ENCODE data around the gene B4GALT3. TPM values are rescaled to one million over a fixed set of nuclear protein-coding genes. Genes with fewer than 3 reads are reported as not detected.

B4GALT3 gene
- total RNA-seq, 1 donor from 2014 or later: 38.0 TPM

DNA sequence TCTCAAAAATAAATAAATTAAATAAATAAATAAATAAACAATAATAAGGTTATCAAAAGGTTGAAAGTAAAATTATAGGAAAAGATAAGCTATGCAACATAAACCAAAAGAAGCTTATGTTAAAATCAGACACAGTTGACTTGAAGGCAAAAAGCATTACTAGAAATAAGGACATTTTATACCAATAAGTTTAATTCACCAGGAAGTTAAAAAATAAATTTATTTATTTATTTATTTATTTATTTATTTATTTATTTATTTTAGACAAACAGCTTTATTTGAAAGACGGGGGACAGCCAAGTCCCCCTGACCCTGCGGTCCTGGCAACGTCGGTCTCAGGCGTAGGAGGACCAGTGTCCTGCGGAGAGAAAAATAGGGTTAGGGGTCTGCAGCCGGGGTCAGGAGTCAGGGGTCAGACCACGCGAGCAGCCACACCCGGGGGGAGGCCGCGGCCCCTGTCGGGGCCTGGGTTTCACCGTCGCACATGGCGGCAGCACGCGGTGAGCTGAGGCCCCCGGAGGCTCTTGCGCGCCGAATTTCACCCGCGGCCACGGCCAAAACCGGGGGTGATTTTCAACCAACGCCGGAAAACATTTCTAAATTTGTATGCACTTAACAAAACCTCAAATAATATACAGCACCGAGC is 36.4 kb downstream of the B4GALT3 start:
- no peak for DNase-seq (ENCODE audit: low spot score in 2 of 2, unreplicated experiment in 2 of 2)
- Mint-ChIP-seq H3K27ac (no peak overlapping the region), H3K4me1 (peaks cover 18% of the 10 kb centered on the region), H3K36me3 (peaks cover under 1% of the 10 kb centered on the region), H3K4me3 (no peak overlapping the region), H3K9me3 (no peaks in the 10 kb centered on the region), H3K27me3 (ENCODE audit: low read depth) (no peaks in the 10 kb centered on the region)
- TF ChIP-seq, protein P1, sequence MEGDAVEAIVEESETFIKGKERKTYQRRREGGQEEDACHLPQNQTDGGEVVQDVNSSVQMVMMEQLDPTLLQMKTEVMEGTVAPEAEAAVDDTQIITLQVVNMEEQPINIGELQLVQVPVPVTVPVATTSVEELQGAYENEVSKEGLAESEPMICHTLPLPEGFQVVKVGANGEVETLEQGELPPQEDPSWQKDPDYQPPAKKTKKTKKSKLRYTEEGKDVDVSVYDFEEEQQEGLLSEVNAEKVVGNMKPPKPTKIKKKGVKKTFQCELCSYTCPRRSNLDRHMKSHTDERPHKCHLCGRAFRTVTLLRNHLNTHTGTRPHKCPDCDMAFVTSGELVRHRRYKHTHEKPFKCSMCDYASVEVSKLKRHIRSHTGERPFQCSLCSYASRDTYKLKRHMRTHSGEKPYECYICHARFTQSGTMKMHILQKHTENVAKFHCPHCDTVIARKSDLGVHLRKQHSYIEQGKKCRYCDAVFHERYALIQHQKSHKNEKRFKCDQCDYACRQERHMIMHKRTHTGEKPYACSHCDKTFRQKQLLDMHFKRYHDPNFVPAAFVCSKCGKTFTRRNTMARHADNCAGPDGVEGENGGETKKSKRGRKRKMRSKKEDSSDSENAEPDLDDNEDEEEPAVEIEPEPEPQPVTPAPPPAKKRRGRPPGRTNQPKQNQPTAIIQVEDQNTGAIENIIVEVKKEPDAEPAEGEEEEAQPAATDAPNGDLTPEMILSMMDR (IDR thresholded peaks at IDR 0.05; ENCODE audit: unreplicated experiment): no peak

DNA sequence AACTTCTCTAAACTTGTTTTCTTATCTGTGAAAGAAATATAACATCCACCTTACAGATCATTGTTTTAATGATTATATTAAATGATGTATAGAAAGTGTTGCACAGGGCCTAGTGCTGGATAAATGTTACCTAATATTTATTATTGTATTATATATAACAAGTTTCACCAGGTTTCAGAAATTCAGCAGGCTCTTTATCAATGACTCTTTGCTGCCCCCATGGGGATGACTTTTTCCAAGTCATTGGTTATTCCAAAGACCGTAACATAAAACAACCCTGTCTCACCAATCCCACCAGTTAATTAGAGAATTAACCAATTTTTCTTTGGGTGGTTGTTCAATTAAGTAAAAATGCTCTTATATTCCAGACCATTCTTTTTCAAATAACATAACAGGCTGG is 37.5 kb downstream of the B4GALT3 start:
- Mint-ChIP-seq H3K36me3 (peaks cover 4% of the 10 kb centered on the region), H3K27ac (no peak overlapping the region), H3K27me3 (ENCODE audit: low read depth) (no peaks in the 10 kb centered on the region), H3K4me3 (no peak overlapping the region), H3K9me3 (no peaks in the 10 kb centered on the region), H3K4me1 (peaks cover 19% of the 10 kb centered on the region)
- no peak for DNase-seq (ENCODE audit: low spot score in 2 of 2, unreplicated experiment in 2 of 2)
- TF ChIP-seq, protein P1 (IDR thresholded peaks at IDR 0.05; ENCODE audit: unreplicated experiment): peak; percentile 45

DNA sequence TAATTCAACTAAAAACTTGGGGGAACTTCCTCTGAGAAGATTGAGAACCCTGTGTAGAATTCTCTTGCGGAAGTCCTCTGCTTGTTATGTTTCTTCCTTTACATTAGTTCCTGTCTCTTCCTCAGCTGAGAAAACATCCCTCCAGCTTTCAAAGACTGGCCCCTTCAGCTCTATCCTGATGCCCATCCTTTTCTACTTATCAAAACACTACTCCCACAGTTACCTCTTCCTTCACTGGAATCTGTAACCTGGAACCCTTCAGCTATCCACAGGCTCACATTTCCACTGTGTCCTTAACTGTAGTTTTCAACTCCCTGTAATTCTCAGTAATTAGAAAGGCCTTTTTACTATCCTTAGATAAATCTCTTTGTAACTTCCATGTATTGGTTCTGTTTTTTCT is 38.9 kb downstream of the B4GALT3 start:
- TF ChIP-seq, protein P1 (IDR thresholded peaks at IDR 0.05; ENCODE audit: unreplicated experiment): no peak
- DNase-seq (ENCODE audit: low spot score in 2 of 2, unreplicated experiment in 2 of 2): no peak
- Mint-ChIP-seq H3K27ac (peak overlapping the region; percentile 55), H3K4me1 (peaks cover 19% of the 10 kb centered on the region), H3K9me3 (no peaks in the 10 kb centered on the region), H3K4me3 (no peak overlapping the region), H3K36me3 (peaks cover 4% of the 10 kb centered on the region), H3K27me3 (ENCODE audit: low read depth) (no peaks in the 10 kb centered on the region)

DNA sequence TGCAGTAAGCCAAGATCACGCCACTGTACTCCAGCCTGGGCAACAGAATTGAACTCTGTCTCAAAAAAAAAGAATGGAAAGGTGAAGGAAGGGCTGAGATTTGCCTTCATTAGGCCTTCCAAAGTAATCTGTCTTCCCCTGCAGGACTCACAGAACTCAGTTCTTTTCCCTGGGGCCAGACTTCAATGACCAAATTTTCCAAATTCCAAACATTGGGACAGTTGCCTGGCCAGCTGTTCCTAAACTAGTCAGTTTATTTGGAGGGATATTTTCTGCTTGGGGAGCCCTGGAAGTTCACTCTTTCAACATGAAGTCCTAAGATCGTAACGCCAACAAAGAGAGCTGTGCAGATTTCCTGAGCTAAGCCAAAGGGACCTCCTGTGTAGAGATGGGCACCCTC is 39.4 kb downstream of the B4GALT3 start:
- no peak for DNase-seq (ENCODE audit: low spot score in 2 of 2, unreplicated experiment in 2 of 2)
- no peak overlapping the region for H3K27ac Mint-ChIP-seq
- peaks cover 19% of the 10 kb centered on the region for H3K4me1 Mint-ChIP-seq
- peaks cover 4% of the 10 kb centered on the region for H3K36me3 Mint-ChIP-seq
- H3K27me3 Mint-ChIP-seq (ENCODE audit: low read depth): no peaks in the 10 kb centered on the region
- H3K9me3 Mint-ChIP-seq: no peaks in the 10 kb centered on the region
- no peak overlapping the region for H3K4me3 Mint-ChIP-seq
- TF ChIP-seq, protein P1 (IDR thresholded peaks at IDR 0.05; ENCODE audit: unreplicated experiment): no peak

DNA sequence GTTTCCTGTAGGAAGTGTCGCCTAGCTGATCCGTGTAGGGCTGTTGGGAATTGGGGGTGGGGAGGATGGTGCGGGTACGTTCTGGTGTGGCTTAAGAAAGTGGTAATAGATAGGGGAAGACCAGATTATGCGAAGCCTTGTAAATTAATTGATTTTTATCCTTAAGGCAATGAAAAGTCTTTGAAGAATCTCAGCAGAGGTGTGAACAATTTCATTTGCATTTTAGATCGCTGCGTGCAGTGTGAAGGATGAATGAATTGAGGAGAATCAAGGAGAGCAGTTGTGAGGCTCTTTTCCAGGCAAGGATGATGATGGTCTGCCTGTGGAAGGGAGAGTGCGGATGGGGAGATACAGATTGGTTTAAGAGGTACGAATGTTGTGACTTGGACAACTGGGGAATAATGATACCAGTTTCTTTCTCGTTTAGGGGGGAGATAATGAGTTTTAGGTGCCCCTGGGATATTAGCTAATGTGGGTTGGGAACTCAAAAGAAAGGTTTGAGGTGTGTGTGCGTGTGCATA is 44.0 kb downstream of the B4GALT3 start:
- H3K9me3 Mint-ChIP-seq: no peaks in the 10 kb centered on the region
- H3K4me3 Mint-ChIP-seq: no peak overlapping the region
- H3K27ac Mint-ChIP-seq: no peak overlapping the region
- peaks cover 37% of the 10 kb centered on the region for H3K4me1 Mint-ChIP-seq
- TF ChIP-seq, protein P1 (IDR thresholded peaks at IDR 0.05; ENCODE audit: unreplicated experiment): no peak
- DNase-seq (ENCODE audit: low spot score in 2 of 2, unreplicated experiment in 2 of 2): no peak
- peaks cover 9% of the 10 kb centered on the region for H3K36me3 Mint-ChIP-seq
- no peaks in the 10 kb centered on the region for H3K27me3 Mint-ChIP-seq (ENCODE audit: low read depth)

All from mesothelial cell of epicardium (in vitro differentiated cells).